H1 (cell line): Measurements from ENCODE around the gene LRRC37A3. TPM values are rescaled to one million over a fixed set of nuclear protein-coding genes. Genes with fewer than 3 reads are reported as not detected.
"Not testable (repeated sequence)": the region's sequence is repeated elsewhere in the genome, so short reads cannot be mapped to it uniquely, and the experiment has no call there.

Experiments used
- CTCF ChIA-PET: fragments of 300-600 bp; sonication (Branson Sonifier 250); formaldehyde crosslinking; loops from one replicate; lab custom pipeline; 2021; ENCODE audit not compliant: partially characterized antibody; lab: Charles Lee
- POLR2A ChIA-PET: fragments of 300-600 bp; sonication (Branson Sonifier 250); formaldehyde crosslinking; loops from one replicate; lab custom pipeline; 2021; ENCODE audit warnings: inconsistent platforms; ENCODE audit not compliant: partially characterized antibody; lab: Charles Lee
- DNase-seq, 2 experiments: peaks; one replicate each; pipeline versions ENCODE4 v3.0.0 to v3.0.0-alpha.2; 2010 to 2022; ENCODE audit warnings: low spot score in 2 of 2, low read depth in 1 of 2, mixed read lengths in 1 of 2
- FAIRE-seq: peaks from 2 replicates; lab custom pipeline; 2011; peaks lifted over from hg19 to GRCh38; lab: Jason Lieb, UNC
- H2AFZ ChIP-seq: 2 replicates; pipeline ENCODE4 v1.8.1; 2012; ENCODE audit warnings: low read length, inconsistent platforms
- H2AK5ac ChIP-seq: 2 replicates; pipeline ENCODE4 v1.6.1; 2013; ENCODE audit warnings: low read depth, low read length
- H2BK120ac ChIP-seq: replicated peaks from 2 replicates; pipeline ENCODE3; 2013; ENCODE audit warnings: low read depth, low read length, inconsistent platforms
- H2BK12ac ChIP-seq: 2 replicates; pipeline ENCODE4 v1.6.1; 2013; ENCODE audit warnings: low read depth, low read length
- H2BK15ac ChIP-seq: 2 replicates; pipeline ENCODE4 v1.6.1; 2013; ENCODE audit warnings: low read length
- H2BK20ac ChIP-seq: 2 replicates; pipeline ENCODE4 v1.6.1; 2013; ENCODE audit warnings: low read length
- H2BK5ac ChIP-seq: 2 replicates; pipeline ENCODE4 v1.6.1; 2013; ENCODE audit warnings: low read depth, low read length
- H3K14ac ChIP-seq: 2 replicates; pipeline ENCODE4 v1.6.1; 2013; ENCODE audit warnings: inconsistent platforms; ENCODE audit not compliant: insufficient read length
- H3K18ac ChIP-seq: 2 replicates; pipeline ENCODE4 v1.6.1; 2013; ENCODE audit warnings: low read length; ENCODE audit errors: extremely low read depth
- H3K23ac ChIP-seq: 2 replicates; pipeline ENCODE4 v1.6.1; 2013; ENCODE audit warnings: inconsistent platforms; ENCODE audit not compliant: insufficient read length
- H3K23me2 ChIP-seq: 2 replicates; pipeline ENCODE4 v1.6.1; 2013; ENCODE audit warnings: low read depth, low read length
- H3K27ac ChIP-seq: 2 replicates; pipeline ENCODE4 v1.6.1; 2011; ENCODE audit warnings: low read depth, low read length, inconsistent platforms
- H3K27me3 ChIP-seq, 4 experiments: replicated peaks in 1 of 4; 1 replicate in 1 of 4; 2 replicates in 3 of 4; pipeline versions ENCODE4 v1.6.1 to v1.8.1; 2011 to 2013; ENCODE audit warnings: low read length in 3 of 4, mild to moderate bottlenecking in 3 of 4, inconsistent platforms in 2 of 4, mixed read lengths in 2 of 4, moderate library complexity in 1 of 4; ENCODE audit not compliant: control insufficient read depth in 3 of 4, insufficient read depth in 3 of 4; ENCODE audit errors: extremely low read depth in 1 of 4
- H3K36me3 ChIP-seq, 4 experiments: 2 replicates each; pipeline versions ENCODE4 v1.6.1 to v1.8.1; 2011 to 2013; ENCODE audit warnings: mild to moderate bottlenecking in 4 of 4, low read length in 3 of 4, moderate library complexity in 2 of 4, control low read depth in 1 of 4, inconsistent platforms in 1 of 4; ENCODE audit not compliant: insufficient read depth in 4 of 4, control insufficient read depth in 2 of 4
- H3K4ac ChIP-seq: replicated peaks from 2 replicates; pipeline ENCODE3; 2013; ENCODE audit warnings: low read length, low read depth, mixed read lengths, inconsistent platforms; ENCODE audit not compliant: insufficient read length
- H3K4me1 ChIP-seq, 4 experiments: replicated peaks in 1 of 4; 1 replicate in 1 of 4; 2 replicates in 3 of 4; pipeline versions ENCODE4 v1.6.1 to v1.8.1; 2011 to 2013; ENCODE audit warnings: low read length in 3 of 4, inconsistent platforms in 2 of 4, mixed read lengths in 1 of 4; ENCODE audit not compliant: insufficient read depth in 4 of 4, control insufficient read depth in 3 of 4
- H3K4me2 ChIP-seq, 2 experiments: 2 replicates each; pipeline versions ENCODE4 v1.6.1 to v1.8.1; 2011 to 2013; ENCODE audit warnings: low read depth in 2 of 2, low read length in 2 of 2, control low read depth in 1 of 2, inconsistent platforms in 1 of 2, mild to moderate bottlenecking in 1 of 2; ENCODE audit not compliant: insufficient read depth in 1 of 2
- H3K4me3 ChIP-seq, 4 experiments: fragments of 200-600, 300-600 bp in 1 of 4; sonication (generic), shearing (Covaris generic), sonication (Bioruptor Twin) in 1 of 4; 2 replicates each; pipeline versions ENCODE4 v1.5.1 to v1.8.1; 2011 to 2016; ENCODE audit warnings: low read length in 4 of 4, low read depth in 3 of 4, control low read depth in 2 of 4, inconsistent platforms in 2 of 4, mild to moderate bottlenecking in 2 of 4, mixed read lengths in 1 of 4, moderate library complexity in 1 of 4; ENCODE audit not compliant: insufficient read depth in 2 of 4; ENCODE audit errors: extremely low read depth in 1 of 4
- H3K56ac ChIP-seq: replicated peaks from 2 replicates; pipeline ENCODE3; 2013; ENCODE audit warnings: low read depth, mild to moderate bottlenecking, mixed read lengths, low read length, inconsistent platforms; ENCODE audit not compliant: insufficient read length
- H3K79me1 ChIP-seq: 2 replicates; pipeline ENCODE4 v1.6.1; 2013; ENCODE audit warnings: low read depth, low read length, control low read depth
- H3K79me2 ChIP-seq, 2 experiments: 2 replicates each; pipeline versions ENCODE4 v1.6.1 to v1.8.1; 2012 to 2013; ENCODE audit warnings: low read length in 2 of 2, mild to moderate bottlenecking in 2 of 2, inconsistent platforms in 1 of 2; ENCODE audit not compliant: insufficient read depth in 2 of 2, control insufficient read depth in 1 of 2
- H3K9ac ChIP-seq, 4 experiments: replicated peaks in 1 of 4; 1 replicate in 1 of 4; 2 replicates in 3 of 4; pipeline versions ENCODE4 v1.6.1 to v1.8.1; 2011 to 2013; ENCODE audit warnings: low read depth in 3 of 4, low read length in 3 of 4, control low read depth in 2 of 4, mild to moderate bottlenecking in 2 of 4, moderate library complexity in 2 of 4, inconsistent platforms in 1 of 4; ENCODE audit errors: extremely low read depth in 1 of 4
- H3K9me3 ChIP-seq, 2 experiments: 2 replicates each; pipeline versions ENCODE4 v1.6.1 to v1.8.1; 2012 to 2013; ENCODE audit warnings: mild to moderate bottlenecking in 2 of 2, moderate library complexity in 2 of 2, control low read depth in 1 of 2, inconsistent platforms in 1 of 2, low read depth in 1 of 2, low read length in 1 of 2, mixed read lengths in 1 of 2; ENCODE audit not compliant: insufficient read depth in 2 of 2
- H4K20me1 ChIP-seq, 2 experiments: replicated peaks in 1 of 2; 2 replicates each; pipeline versions ENCODE3 to v1.8.1; 2011 to 2013; ENCODE audit warnings: inconsistent platforms in 2 of 2, low read length in 2 of 2, mild to moderate bottlenecking in 1 of 2; ENCODE audit not compliant: insufficient read depth in 2 of 2, control insufficient read depth in 1 of 2
- H4K5ac ChIP-seq: 2 replicates; pipeline ENCODE4 v1.6.1; 2013; ENCODE audit warnings: low read length, low read depth, mixed read lengths, inconsistent platforms; ENCODE audit not compliant: insufficient read length
- H4K8ac ChIP-seq: 2 replicates; pipeline ENCODE4 v1.8.0; 2013; ENCODE audit warnings: mild to moderate bottlenecking, moderate library complexity, low read length, inconsistent platforms; ENCODE audit not compliant: insufficient read depth; ENCODE audit errors: extremely low read depth
- H4K91ac ChIP-seq: replicated peaks from 2 replicates; pipeline ENCODE3; 2013; ENCODE audit warnings: low read length, mixed read lengths, inconsistent platforms; ENCODE audit not compliant: insufficient read length
- RAD21 ChIP-seq, 2 experiments: IDR thresholded peaks in 1 of 2; conservative IDR thresholded peaks in 1 of 2; 2 replicates each; pipeline ENCODE4 v1.6.1; 2011; ENCODE audit warnings: low read depth in 2 of 2, low read length in 2 of 2, improper control_type of control experiment in 1 of 2, inconsistent platforms in 1 of 2, mild to moderate bottlenecking in 1 of 2, moderate library complexity in 1 of 2
- WGBS, 2 experiments: shearing (Covaris generic) in 1 of 2; methylation state at CpG; one replicate each; pipeline versions ENCODE4 v1.1.6 to v1.1.7; 2013 to 2015; ENCODE audit warnings: low lambda C conversion rate in 2 of 2, mixed read lengths in 2 of 2, inconsistent platforms in 1 of 2, low coverage in 1 of 2, missing lambda C conversion rate in 1 of 2; ENCODE audit not compliant: insufficient replicate concordance in 2 of 2, insufficient coverage in 1 of 2, insufficient read length in 1 of 2; ENCODE audit errors: extremely low coverage in 1 of 2, missing lambda C conversion rate in 1 of 2; 5-methylcytosine and 5-hydroxymethylcytosine counted together
- polyA plus RNA-seq, 7 experiments: library from polyadenylated mRNA; depleted of rRNA in 3 of 7; stranded (reverse) in 5 of 7; unstranded in 2 of 7; fragments of >200 nt in 5 of 7; fragments of 200-250 nt in 2 of 7; gene quantifications; 1 replicate in 5 of 7; 2 replicates in 1 of 7; 4 replicates in 1 of 7; pipeline versions ENCODE4 v1.2.1 to v1.2.3, GENCODE V29; 2011 to 2013; ENCODE audit warnings: missing spikeins in 2 of 7, mixed read lengths in 2 of 7
- total RNA-seq: library from RNA; stranded (reverse); fragmentation: NEBNext Ultra II Directional; extraction: Animal tissue kit (Norgen Biotek cat#: 25700); gene quantifications from 2 replicates; pipeline ENCODE4 v1.2.1, GENCODE V29; 2021
- TF ChIP-seq, protein P1 (sequence below), 3 experiments: IDR thresholded peaks; 1 replicate in 2 of 3; 2 replicates in 1 of 3; pipeline versions ENCODE4 v1.5.1 to v1.6.1; 2011; ENCODE audit warnings: low read length in 3 of 3, mild to moderate bottlenecking in 3 of 3, inconsistent platforms in 2 of 3, low read depth in 1 of 3, moderate library complexity in 1 of 3; ENCODE audit not compliant: insufficient read depth in 1 of 3; ENCODE audit errors: control extremely low read depth in 1 of 3

Gene LRRC37A3
- total and polyA plus RNA-seq, 2 of the 8 experiments (the other 6 are each of a cell fraction or from before 2014, with no cell fraction given), result 2.7 to 9.4 TPM

DNA sequence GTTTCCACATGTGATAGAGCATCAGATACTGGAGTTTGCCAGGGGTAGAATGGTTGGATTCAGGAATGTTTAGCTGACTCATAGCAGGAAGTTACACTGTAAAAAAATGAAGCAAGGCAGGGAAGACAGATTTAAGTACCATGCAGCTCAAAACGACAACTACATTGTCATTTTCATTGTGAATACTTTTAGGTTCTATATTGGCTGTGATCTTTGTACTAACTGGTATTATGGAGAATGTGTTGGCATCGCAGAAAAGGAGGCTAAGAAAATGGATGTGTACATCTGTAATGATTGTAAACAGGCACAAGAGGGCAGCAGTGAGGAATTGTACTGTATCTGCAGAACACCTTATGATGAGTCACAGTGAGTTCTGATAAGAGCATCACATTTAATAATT lies 8.2 kb upstream of the LRRC37A3 start:
- not testable (repeated sequence) for H3K18ac ChIP-seq, H2AK5ac ChIP-seq, H3K4me1 ChIP-seq
- TF ChIP-seq RAD21 (IDR thresholded peaks at IDR 0.05 in 1 of 2, conservative IDR thresholded peaks at IDR 0.05 in 1 of 2; ENCODE audit: low read depth in 2 of 2, low read length in 2 of 2), result peak; percentile 21 to 37; a peak in 3 of 4 replicates
- TF ChIP-seq, protein P1, sequence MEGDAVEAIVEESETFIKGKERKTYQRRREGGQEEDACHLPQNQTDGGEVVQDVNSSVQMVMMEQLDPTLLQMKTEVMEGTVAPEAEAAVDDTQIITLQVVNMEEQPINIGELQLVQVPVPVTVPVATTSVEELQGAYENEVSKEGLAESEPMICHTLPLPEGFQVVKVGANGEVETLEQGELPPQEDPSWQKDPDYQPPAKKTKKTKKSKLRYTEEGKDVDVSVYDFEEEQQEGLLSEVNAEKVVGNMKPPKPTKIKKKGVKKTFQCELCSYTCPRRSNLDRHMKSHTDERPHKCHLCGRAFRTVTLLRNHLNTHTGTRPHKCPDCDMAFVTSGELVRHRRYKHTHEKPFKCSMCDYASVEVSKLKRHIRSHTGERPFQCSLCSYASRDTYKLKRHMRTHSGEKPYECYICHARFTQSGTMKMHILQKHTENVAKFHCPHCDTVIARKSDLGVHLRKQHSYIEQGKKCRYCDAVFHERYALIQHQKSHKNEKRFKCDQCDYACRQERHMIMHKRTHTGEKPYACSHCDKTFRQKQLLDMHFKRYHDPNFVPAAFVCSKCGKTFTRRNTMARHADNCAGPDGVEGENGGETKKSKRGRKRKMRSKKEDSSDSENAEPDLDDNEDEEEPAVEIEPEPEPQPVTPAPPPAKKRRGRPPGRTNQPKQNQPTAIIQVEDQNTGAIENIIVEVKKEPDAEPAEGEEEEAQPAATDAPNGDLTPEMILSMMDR (IDR thresholded peaks at IDR 0.05; ENCODE audit: control extremely low read depth in 1 of 3, insufficient read depth in 1 of 3, low read depth in 1 of 3, low read length in 3 of 3), result peak in 2 of 3 experiments; percentile 13 to 34; a peak in 2 of 4 replicates
- TF ChIP-seq, all 59 proteins: peak for 2; not testable (repeated sequence) for 57
- H2BK120ac ChIP-seq, H3K23me2 ChIP-seq, H4K5ac ChIP-seq, POLR2A ChIA-PET, H3K4ac ChIP-seq, H3K4me3 ChIP-seq, H2BK15ac ChIP-seq, H3K79me2 ChIP-seq, H4K91ac ChIP-seq, H3K79me1 ChIP-seq, H3K4me2 ChIP-seq, H3K27me3 ChIP-seq, H3K56ac ChIP-seq, H3K27ac ChIP-seq, H2BK12ac ChIP-seq, DNase-seq, H2AFZ ChIP-seq, H2BK20ac ChIP-seq, H3K9ac ChIP-seq, FAIRE-seq, H2BK5ac ChIP-seq, H4K20me1 ChIP-seq, H3K9me3 ChIP-seq, H3K36me3 ChIP-seq, H3K23ac ChIP-seq, H3K14ac ChIP-seq, H4K8ac ChIP-seq: not testable (repeated sequence)
- 33% methylated on average over 2 of the region's 2 CpGs; no CpG with 5 or more reads in 1 of the 2 experiments for WGBS, 2 experiments
- CTCF ChIA-PET, result interaction anchor here (0.6 to 2.2 kb wide), 7 partner anchors 11 to 208 kb away, joined by 3 to 29 read pairs (median 4); no protein-coding TSS in a partner anchor
